Cortex of kidney (tissue), 1 donor: ENCODE measurements around the gene PRAMEF1.
"Not testable (repeated sequence)": the region's sequence is repeated elsewhere in the genome, so short reads cannot be mapped to it uniquely, and the experiment has no call there.

Source experiments
- DNase-seq: peaks from one replicate; lab custom pipeline; 2025; lab: John Stamatoyannopoulos, UW

The PRAMEF1 gene

GRCh38 chr1:12776801-12777557 is 14.2 kb upstream of the PRAMEF1 start:
- DNase-seq: no peak

GRCh38 chr1:12778061-12778460 is 13.1 kb upstream of the PRAMEF1 start:
- no peak for DNase-seq

GRCh38 chr1:12778907-12779306 is 12.3 kb upstream of the PRAMEF1 start:
- no peak for DNase-seq

GRCh38 chr1:12781488-12781887 is 9.7 kb upstream of the PRAMEF1 start:
- DNase-seq: not testable (repeated sequence)

- DNase-seq: not testable (repeated sequence)
Observed at GRCh38 chr1:12783783-12784182, 7.4 kb upstream of the PRAMEF1 start.

- not testable (repeated sequence) for DNase-seq
Observed at GRCh38 chr1:12784729-12785128, 6.5 kb upstream of the PRAMEF1 start.

- DNase-seq: no peak
Observed at GRCh38 chr1:12798911-12799310, 7.7 kb downstream of the PRAMEF1 start.

- no peak for DNase-seq
Observed at GRCh38 chr1:12799730-12800129, 8.5 kb downstream of the PRAMEF1 start.

- no peak for DNase-seq
Observed at GRCh38 chr1:12809933-12810332, 18.7 kb downstream of the PRAMEF1 start.

- DNase-seq: no peak
Observed at GRCh38 chr1:12810691-12811408, 19.7 kb downstream of the PRAMEF1 start.

GRCh38 chr1:12811409-12811784 is 20.2 kb downstream of the PRAMEF1 start:
- no peak for DNase-seq

- not testable (repeated sequence) for DNase-seq
Observed at GRCh38 chr1:12819061-12819460, 27.9 kb downstream of the PRAMEF1 start.

GRCh38 chr1:12831310-12831709 is 40.1 kb downstream of the PRAMEF1 start, which contains the start of gene PRAMEF11:
TSS of gene PRAMEF11 (minus strand) at chr1:12831410. CDS start at chr1:12828789, 2,621 bp downstream.
- DNase-seq: not testable (repeated sequence)

GRCh38 chr1:12833251-12833650 is 42.1 kb downstream of the PRAMEF1 start:
- DNase-seq: not testable (repeated sequence)
